Measurements from ENCODE around the gene TCF25. TPM values are rescaled to one million over a fixed set of nuclear protein-coding genes. Genes with fewer than 3 reads are reported as not detected.

The TCF25 gene
- total RNA-seq, 4 donors from 2014 or later, result 132 to 197 (median 147) TPM

DNA sequence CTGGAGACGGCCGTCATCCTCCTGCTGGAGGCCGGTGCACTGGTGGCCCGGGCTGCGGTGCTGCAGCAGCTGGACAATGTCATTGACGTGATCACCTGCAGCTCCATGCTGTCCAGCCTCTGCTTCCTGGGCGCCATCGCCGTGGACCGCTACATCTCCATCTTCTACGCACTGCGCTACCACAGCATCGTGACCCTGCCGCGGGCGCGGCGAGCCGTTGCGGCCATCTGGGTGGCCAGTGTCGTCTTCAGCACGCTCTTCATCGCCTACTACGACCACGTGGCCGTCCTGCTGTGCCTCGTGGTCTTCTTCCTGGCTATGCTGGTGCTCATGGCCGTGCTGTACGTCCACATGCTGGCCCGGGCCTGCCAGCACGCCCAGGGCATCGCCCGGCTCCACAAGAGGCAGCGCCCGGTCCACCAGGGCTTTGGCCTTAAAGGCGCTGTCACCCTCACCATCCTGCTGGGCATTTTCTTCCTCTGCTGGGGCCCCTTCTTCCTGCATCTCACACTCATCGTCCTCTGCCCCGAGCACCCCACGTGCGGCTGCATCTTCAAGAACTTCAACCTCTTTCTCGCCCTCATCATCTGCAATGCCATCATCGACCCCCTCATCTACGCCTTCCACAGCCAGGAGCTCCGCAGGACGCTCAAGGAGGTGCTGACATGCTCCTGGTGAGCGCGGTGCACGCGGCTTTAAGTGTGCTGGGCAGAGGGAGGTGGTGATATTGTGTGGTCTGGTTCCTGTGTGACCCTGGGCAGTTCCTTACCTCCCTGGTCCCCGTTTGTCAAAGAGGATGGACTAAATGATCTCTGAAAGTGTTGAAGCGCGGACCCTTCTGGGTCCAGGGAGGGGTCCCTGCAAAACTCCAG, 46.4 kb downstream of the TCF25 start:
- intact Hi-C loops (cut with DNase I; ENCODE audit: low total_unique reads), result no loop called here
- H3K4me3 ChIP-seq (ENCODE audit: low read depth, poor library complexity, severe bottlenecking), result no peak overlapping the region
- no peak for DNase-seq (ENCODE audit: low spot score in 2 of 2)
- TF ChIP-seq, protein P1, sequence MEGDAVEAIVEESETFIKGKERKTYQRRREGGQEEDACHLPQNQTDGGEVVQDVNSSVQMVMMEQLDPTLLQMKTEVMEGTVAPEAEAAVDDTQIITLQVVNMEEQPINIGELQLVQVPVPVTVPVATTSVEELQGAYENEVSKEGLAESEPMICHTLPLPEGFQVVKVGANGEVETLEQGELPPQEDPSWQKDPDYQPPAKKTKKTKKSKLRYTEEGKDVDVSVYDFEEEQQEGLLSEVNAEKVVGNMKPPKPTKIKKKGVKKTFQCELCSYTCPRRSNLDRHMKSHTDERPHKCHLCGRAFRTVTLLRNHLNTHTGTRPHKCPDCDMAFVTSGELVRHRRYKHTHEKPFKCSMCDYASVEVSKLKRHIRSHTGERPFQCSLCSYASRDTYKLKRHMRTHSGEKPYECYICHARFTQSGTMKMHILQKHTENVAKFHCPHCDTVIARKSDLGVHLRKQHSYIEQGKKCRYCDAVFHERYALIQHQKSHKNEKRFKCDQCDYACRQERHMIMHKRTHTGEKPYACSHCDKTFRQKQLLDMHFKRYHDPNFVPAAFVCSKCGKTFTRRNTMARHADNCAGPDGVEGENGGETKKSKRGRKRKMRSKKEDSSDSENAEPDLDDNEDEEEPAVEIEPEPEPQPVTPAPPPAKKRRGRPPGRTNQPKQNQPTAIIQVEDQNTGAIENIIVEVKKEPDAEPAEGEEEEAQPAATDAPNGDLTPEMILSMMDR (IDR thresholded peaks at IDR 0.05), result no peak
- TF ChIP-seq POLR2A (IDR thresholded peaks at IDR 0.05), result no peak
- 84 to 88% methylated on average over 46 to 52 of the region's 52 CpGs for WGBS, 2 donors

DNA sequence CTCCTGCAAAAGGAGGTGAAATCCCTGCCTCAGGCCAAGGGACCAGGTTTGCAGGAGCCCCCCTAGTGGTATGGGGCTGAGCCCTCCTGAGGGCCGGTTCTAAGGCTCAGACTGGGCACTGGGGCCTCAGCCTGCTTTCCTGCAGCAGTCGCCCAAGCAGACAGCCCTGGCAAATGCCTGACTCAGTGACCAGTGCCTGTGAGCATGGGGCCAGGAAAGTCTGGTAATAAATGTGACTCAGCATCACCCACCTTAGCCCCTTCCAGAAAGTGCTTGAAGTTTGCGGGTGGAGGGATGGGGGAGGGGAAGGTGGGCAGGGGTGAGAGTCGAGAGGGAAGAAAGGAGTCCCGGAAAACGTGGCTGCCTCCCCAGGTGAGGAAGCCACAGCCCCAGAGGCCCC, 47.3 kb downstream of the TCF25 start:
- WGBS, 2 donors, result 34 to 49% methylated on average over 5 to 6 of the region's 6 CpGs
- H3K4me3 ChIP-seq (ENCODE audit: low read depth, poor library complexity, severe bottlenecking), result no peak overlapping the region
- no peak for DNase-seq (ENCODE audit: low spot score in 2 of 2)
- intact Hi-C loops (cut with DNase I; ENCODE audit: low total_unique reads), result no loop called here
- no peak for TF ChIP-seq POLR2A (IDR thresholded peaks at IDR 0.05)
- TF ChIP-seq, protein P1 (IDR thresholded peaks at IDR 0.05), result no peak

DNA sequence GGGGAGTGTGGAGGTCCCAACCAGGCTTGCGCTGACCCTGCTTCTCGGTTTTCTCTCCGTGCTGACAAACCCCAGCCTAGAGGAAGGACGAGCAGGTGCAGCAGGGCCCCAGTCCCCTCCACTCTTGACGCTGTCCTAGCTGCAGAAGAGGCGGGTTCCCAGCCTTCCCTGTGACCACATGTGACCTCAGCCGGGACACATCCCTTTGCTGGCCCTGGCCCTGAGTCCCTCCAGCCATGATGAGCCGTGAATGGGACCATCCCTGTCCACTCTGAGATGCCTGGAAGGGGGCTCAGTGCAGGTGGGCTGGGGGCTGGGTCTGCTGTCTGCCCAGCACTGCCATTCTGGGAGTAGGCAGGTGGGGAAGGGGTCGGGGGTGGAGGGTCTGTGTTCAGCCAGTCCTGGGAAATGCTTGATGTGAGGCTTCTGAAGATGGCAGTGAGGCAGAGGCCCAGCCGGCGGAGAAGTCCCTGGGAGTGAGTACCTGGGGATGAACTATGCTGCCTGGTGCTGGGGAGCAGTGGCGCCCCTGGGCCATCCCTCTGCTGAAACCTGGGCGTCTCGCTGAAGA, 47.8 kb downstream of the TCF25 start:
- no peak overlapping the region for H3K4me3 ChIP-seq (ENCODE audit: low read depth, poor library complexity, severe bottlenecking)
- no peak for TF ChIP-seq POLR2A (IDR thresholded peaks at IDR 0.05)
- TF ChIP-seq, protein P1 (IDR thresholded peaks at IDR 0.05), result no peak
- intact Hi-C loops (cut with DNase I; ENCODE audit: low total_unique reads), result no loop called here
- no peak for DNase-seq (ENCODE audit: low spot score in 2 of 2)
- 44 to 47% methylated on average over 14 of the region's 14 CpGs for WGBS, 2 donors

DNA sequence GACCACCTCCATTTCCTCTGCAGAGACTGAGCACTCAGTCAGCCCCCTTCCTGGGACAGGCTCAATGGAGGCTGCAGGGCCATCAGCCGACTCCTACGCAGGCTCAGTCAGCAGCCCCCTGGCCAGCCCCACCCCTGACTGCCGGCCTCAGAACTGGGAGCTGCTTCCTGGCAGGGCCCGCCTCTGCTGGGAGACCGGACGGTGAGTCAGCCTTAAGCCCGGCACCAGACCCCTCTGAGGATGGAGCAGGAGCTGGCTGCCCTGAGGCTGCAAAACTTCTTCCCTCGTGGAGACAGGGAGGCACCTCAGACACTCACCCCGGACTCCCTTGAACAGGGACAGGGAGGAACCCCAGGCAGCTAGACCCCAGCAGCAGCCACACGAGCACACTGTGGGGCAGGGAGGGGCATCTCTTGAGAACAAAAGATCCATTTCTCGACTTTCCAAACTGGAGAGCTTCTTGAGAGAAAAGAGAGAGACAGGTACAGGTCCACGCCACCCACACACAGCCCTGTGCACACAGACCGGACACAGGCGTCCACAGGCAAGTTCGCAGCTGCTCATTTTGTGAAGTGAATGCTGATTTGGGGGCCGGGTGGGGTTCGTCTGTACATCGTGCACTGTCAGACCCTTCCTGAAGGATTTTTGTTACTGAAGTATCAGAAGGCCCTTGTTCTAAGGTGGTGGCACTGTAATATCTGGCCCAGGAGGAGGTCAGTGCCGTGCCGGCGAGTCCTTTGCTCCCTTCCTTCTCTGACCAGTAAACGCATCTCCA, 48.5 kb downstream of the TCF25 start:
- H3K4me3 ChIP-seq (ENCODE audit: low read depth, poor library complexity, severe bottlenecking), result no peak overlapping the region
- no peak for TF ChIP-seq POLR2A (IDR thresholded peaks at IDR 0.05)
- TF ChIP-seq, protein P1 (IDR thresholded peaks at IDR 0.05), result no peak
- WGBS, 2 donors, result 5 to 7% methylated on average over 20 of the region's 22 CpGs
- intact Hi-C loops (cut with DNase I; ENCODE audit: low total_unique reads), result no loop called here
- DNase-seq (ENCODE audit: low spot score in 2 of 2), result peak in 1 of 2 donors; percentile 93

DNA sequence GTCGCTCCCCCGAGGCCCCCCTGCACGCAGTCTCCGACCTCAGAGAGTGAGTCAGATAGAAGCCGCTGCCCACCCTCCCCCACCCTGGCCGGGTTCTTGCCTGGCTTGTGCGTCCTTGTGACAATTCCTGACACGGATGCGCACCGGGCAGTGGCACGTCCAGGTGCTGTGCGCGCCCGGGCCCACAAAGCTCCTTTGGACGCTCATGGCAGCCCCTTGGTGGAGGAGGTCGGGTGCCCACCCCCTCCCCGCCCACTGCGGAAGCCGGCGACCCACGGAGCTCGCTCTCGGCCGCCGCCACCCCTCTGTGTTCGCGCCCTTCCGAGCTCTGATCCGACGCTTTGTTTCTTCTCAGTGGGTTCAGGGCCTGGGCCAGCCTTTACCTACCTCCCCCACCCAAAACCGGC, 49.1 kb downstream of the TCF25 start:
- peak; percentile 63 to 94 for DNase-seq (ENCODE audit: low spot score in 2 of 2)
- H3K4me3 ChIP-seq (ENCODE audit: low read depth, poor library complexity, severe bottlenecking), result peak overlapping the region; percentile 27
- no peak for TF ChIP-seq POLR2A (IDR thresholded peaks at IDR 0.05)
- TF ChIP-seq, protein P1 (IDR thresholded peaks at IDR 0.05), result no peak
- intact Hi-C loops (cut with DNase I; ENCODE audit: low total_unique reads), result no loop called here
- WGBS, 2 donors, result 1% methylated on average over 25 to 28 of the region's 31 CpGs
